ENCODE measurements around the gene OBP2A.

The OBP2A gene

DNA sequence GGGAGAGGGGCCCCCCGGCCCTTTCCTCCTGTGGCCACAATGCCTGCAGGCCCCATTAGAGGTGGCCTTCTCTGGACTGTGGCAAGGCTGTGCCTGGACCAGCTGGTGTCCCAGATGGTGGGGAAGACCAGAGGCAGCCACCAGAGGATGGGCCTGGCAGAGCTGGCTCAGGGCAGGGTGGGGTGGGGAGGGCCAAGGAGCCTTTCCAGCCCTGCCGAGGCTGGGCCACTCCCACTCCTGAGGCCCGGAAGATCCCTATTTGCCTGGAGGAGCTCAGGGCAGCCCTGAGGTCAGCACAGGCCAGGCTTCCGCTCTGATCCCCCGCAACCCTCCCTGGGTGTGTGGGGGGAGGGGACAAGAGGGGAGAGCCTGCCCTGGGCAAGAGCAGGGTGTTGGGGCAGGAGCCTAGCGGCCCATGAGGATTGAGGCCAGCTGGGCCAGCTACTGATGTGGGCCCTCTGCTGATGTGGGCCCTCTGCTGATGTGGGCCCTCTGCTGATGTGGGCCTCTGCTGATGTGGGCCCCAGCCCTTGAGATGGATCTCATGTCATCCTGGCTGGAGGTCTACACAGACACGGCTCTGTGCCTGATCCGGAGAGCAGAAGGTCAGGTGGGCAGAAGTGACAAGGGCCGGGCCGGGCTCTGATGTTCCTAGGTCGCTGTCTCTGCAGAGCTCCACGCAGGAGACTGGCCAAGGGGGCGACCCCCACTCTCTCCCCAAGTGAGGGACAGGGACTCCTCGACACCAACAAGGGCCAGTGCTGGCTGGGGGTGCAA, 39.4 kb upstream of the OBP2A start:
- TF ChIP-seq CTCF (IDR thresholded peaks at IDR 0.05): no peak
- Histone ChIP-seq H3K4me3 (no peak overlapping the region), H3K27ac (no peak overlapping the region)
- DNase-seq (ENCODE audit: low spot score): peak; percentile 59

DNA sequence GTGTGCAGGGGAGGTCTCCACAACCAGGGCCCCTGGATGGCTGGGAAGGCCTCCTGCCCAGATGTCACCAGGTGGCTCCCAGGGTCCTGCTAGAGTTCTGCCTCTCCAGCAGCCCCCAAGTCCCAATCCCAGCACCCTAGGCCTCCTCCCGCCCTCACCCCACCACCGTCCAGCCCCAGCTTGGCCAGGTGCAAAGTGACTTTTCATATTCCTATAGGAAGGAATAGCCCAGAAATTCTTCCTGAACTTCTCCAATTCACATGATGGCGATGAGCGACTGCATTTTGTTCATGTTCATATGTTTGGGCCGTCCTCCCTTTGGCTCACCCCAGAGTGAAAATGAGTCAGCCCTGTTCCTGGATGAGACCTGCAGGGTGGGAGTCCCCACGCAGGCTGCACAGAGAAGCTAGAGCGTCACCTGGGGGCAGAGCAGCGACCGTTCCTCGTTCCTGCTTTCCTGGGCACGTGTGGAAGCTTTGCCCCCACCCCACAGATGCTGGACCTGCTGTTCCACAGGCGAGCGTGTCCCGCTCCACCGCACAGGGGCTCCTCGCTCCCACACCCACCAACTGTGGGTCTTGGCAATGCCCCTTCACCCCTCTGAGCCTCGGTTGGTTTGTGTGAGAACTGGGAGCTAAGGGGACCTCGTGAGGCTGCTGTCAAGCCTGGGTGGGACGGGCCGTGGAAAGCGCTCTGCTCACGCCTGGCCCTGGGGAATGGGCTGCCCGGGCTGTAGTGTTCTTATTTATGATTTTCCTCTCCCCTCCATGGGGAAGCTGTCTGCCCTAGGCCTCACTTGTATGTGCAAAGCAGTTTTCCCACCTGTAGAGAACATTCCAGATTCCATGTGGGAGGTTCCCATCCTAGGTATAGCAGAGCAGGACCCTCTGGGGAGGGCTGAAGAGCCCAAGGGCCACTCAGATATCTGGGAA, 38.6 kb upstream of the OBP2A start:
- peak; percentile 61 for DNase-seq (ENCODE audit: low spot score)
- Histone ChIP-seq H3K4me3 (no peak overlapping the region), H3K27ac (no peak overlapping the region)
- TF ChIP-seq CTCF (IDR thresholded peaks at IDR 0.05): no peak

- no peak for TF ChIP-seq CTCF (IDR thresholded peaks at IDR 0.05)
- peak; percentile 62 for DNase-seq (ENCODE audit: low spot score)
- Histone ChIP-seq H3K4me3 (no peak overlapping the region), H3K27ac (no peak overlapping the region)
Observed at GRCh38 chr9:135508211-135508820, 37.6 kb upstream of the OBP2A start.

- TF ChIP-seq CTCF (IDR thresholded peaks at IDR 0.05): no peak
- DNase-seq (ENCODE audit: low spot score): no peak
- Histone ChIP-seq H3K27ac (no peak overlapping the region), H3K4me3 (no peak overlapping the region)
Observed at GRCh38 chr9:135509458-135509857, 36.5 kb upstream of the OBP2A start.

- TF ChIP-seq CTCF (IDR thresholded peaks at IDR 0.05): no peak
- H3K27ac ChIP-seq: no peak overlapping the region
- peak; percentile 19 for DNase-seq (ENCODE audit: low spot score)
Observed at GRCh38 chr9:135512241-135512603, 33.7 kb upstream of the OBP2A start.

DNA sequence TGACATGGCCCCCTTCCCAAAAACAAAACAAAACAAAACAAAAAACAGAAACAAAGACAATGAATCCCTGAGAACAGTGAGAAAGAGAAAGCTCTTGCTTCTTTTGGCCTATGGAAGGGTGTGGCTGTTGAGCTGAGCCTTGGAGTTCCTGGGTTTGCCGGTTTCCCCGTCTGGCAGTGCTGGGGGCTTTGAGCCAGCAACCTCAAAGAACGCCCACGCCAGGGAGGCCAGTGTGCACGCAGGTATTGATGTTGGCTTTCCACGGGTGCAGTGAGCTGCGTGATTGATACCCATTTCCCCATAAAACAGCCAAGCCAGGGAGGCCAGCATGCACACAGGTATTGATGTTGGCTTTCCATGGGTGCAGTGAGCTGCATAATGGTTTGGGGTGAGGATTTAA, 33.0 kb upstream of the OBP2A start:
- TF ChIP-seq CTCF (IDR thresholded peaks at IDR 0.05): no peak
- Histone ChIP-seq H3K27ac (no peak overlapping the region), H3K4me3 (no peak overlapping the region)
- peak; percentile 50 for DNase-seq (ENCODE audit: low spot score)

More at GRCh38 chr9:135512241-135512603, 33.7 kb upstream of the OBP2A start:
- no peak overlapping the region for H3K4me3 ChIP-seq

Data from coronary artery (tissue), 2 donors.